H1 (cell line): ENCODE measurements around the gene CLMP. TPM values are rescaled to one million over a fixed set of nuclear protein-coding genes. Genes with fewer than 3 reads are reported as not detected.

ENCODE experiments used
- CTCF ChIA-PET: fragments of 300-600 bp; sonication (Branson Sonifier 250); formaldehyde crosslinking; loops from one replicate; lab custom pipeline; 2021; ENCODE audit not compliant: partially characterized antibody; lab: Charles Lee
- POLR2A ChIA-PET: fragments of 300-600 bp; sonication (Branson Sonifier 250); formaldehyde crosslinking; loops from one replicate; lab custom pipeline; 2021; ENCODE audit warnings: inconsistent platforms; ENCODE audit not compliant: partially characterized antibody; lab: Charles Lee
- DNase-seq, 2 experiments: peaks; one replicate each; pipeline versions ENCODE4 v3.0.0 to v3.0.0-alpha.2; 2010 to 2022; ENCODE audit warnings: low spot score in 2 of 2, low read depth in 1 of 2, mixed read lengths in 1 of 2
- FAIRE-seq: peaks from 2 replicates; lab custom pipeline; 2011; peaks lifted over from hg19 to GRCh38; lab: Jason Lieb, UNC
- H2AFZ ChIP-seq: 2 replicates; pipeline ENCODE4 v1.8.1; 2012; ENCODE audit warnings: low read length, inconsistent platforms
- H2AK5ac ChIP-seq: 2 replicates; pipeline ENCODE4 v1.6.1; 2013; ENCODE audit warnings: low read depth, low read length
- H2BK120ac ChIP-seq: replicated peaks from 2 replicates; pipeline ENCODE3; 2013; ENCODE audit warnings: low read depth, low read length, inconsistent platforms
- H2BK12ac ChIP-seq: 2 replicates; pipeline ENCODE4 v1.6.1; 2013; ENCODE audit warnings: low read depth, low read length
- H2BK15ac ChIP-seq: 2 replicates; pipeline ENCODE4 v1.6.1; 2013; ENCODE audit warnings: low read length
- H2BK20ac ChIP-seq: 2 replicates; pipeline ENCODE4 v1.6.1; 2013; ENCODE audit warnings: low read length
- H2BK5ac ChIP-seq: 2 replicates; pipeline ENCODE4 v1.6.1; 2013; ENCODE audit warnings: low read depth, low read length
- H3K14ac ChIP-seq: 2 replicates; pipeline ENCODE4 v1.6.1; 2013; ENCODE audit warnings: inconsistent platforms; ENCODE audit not compliant: insufficient read length
- H3K18ac ChIP-seq: 2 replicates; pipeline ENCODE4 v1.6.1; 2013; ENCODE audit warnings: low read length; ENCODE audit errors: extremely low read depth
- H3K23ac ChIP-seq: 2 replicates; pipeline ENCODE4 v1.6.1; 2013; ENCODE audit warnings: inconsistent platforms; ENCODE audit not compliant: insufficient read length
- H3K23me2 ChIP-seq: 2 replicates; pipeline ENCODE4 v1.6.1; 2013; ENCODE audit warnings: low read depth, low read length
- H3K27ac ChIP-seq: 2 replicates; pipeline ENCODE4 v1.6.1; 2011; ENCODE audit warnings: low read depth, low read length, inconsistent platforms
- H3K27me3 ChIP-seq, 4 experiments: replicated peaks in 1 of 4; 1 replicate in 1 of 4; 2 replicates in 3 of 4; pipeline versions ENCODE4 v1.6.1 to v1.8.1; 2011 to 2013; ENCODE audit warnings: low read length in 3 of 4, mild to moderate bottlenecking in 3 of 4, inconsistent platforms in 2 of 4, mixed read lengths in 2 of 4, moderate library complexity in 1 of 4; ENCODE audit not compliant: control insufficient read depth in 3 of 4, insufficient read depth in 3 of 4; ENCODE audit errors: extremely low read depth in 1 of 4
- H3K36me3 ChIP-seq, 4 experiments: 2 replicates each; pipeline versions ENCODE4 v1.6.1 to v1.8.1; 2011 to 2013; ENCODE audit warnings: mild to moderate bottlenecking in 4 of 4, low read length in 3 of 4, moderate library complexity in 2 of 4, control low read depth in 1 of 4, inconsistent platforms in 1 of 4; ENCODE audit not compliant: insufficient read depth in 4 of 4, control insufficient read depth in 2 of 4
- H3K4ac ChIP-seq: replicated peaks from 2 replicates; pipeline ENCODE3; 2013; ENCODE audit warnings: low read length, low read depth, mixed read lengths, inconsistent platforms; ENCODE audit not compliant: insufficient read length
- H3K4me1 ChIP-seq, 4 experiments: replicated peaks in 1 of 4; 1 replicate in 1 of 4; 2 replicates in 3 of 4; pipeline versions ENCODE4 v1.6.1 to v1.8.1; 2011 to 2013; ENCODE audit warnings: low read length in 3 of 4, inconsistent platforms in 2 of 4, mixed read lengths in 1 of 4; ENCODE audit not compliant: insufficient read depth in 4 of 4, control insufficient read depth in 3 of 4
- H3K4me2 ChIP-seq, 2 experiments: 2 replicates each; pipeline versions ENCODE4 v1.6.1 to v1.8.1; 2011 to 2013; ENCODE audit warnings: low read depth in 2 of 2, low read length in 2 of 2, control low read depth in 1 of 2, inconsistent platforms in 1 of 2, mild to moderate bottlenecking in 1 of 2; ENCODE audit not compliant: insufficient read depth in 1 of 2
- H3K4me3 ChIP-seq, 4 experiments: fragments of 200-600, 300-600 bp in 1 of 4; sonication (generic), shearing (Covaris generic), sonication (Bioruptor Twin) in 1 of 4; 2 replicates each; pipeline versions ENCODE4 v1.5.1 to v1.8.1; 2011 to 2016; ENCODE audit warnings: low read length in 4 of 4, low read depth in 3 of 4, control low read depth in 2 of 4, inconsistent platforms in 2 of 4, mild to moderate bottlenecking in 2 of 4, mixed read lengths in 1 of 4, moderate library complexity in 1 of 4; ENCODE audit not compliant: insufficient read depth in 2 of 4; ENCODE audit errors: extremely low read depth in 1 of 4
- H3K56ac ChIP-seq: replicated peaks from 2 replicates; pipeline ENCODE3; 2013; ENCODE audit warnings: low read depth, mild to moderate bottlenecking, mixed read lengths, low read length, inconsistent platforms; ENCODE audit not compliant: insufficient read length
- H3K79me1 ChIP-seq: 2 replicates; pipeline ENCODE4 v1.6.1; 2013; ENCODE audit warnings: low read depth, low read length, control low read depth
- H3K79me2 ChIP-seq, 2 experiments: 2 replicates each; pipeline versions ENCODE4 v1.6.1 to v1.8.1; 2012 to 2013; ENCODE audit warnings: low read length in 2 of 2, mild to moderate bottlenecking in 2 of 2, inconsistent platforms in 1 of 2; ENCODE audit not compliant: insufficient read depth in 2 of 2, control insufficient read depth in 1 of 2
- H3K9ac ChIP-seq, 4 experiments: replicated peaks in 1 of 4; 1 replicate in 1 of 4; 2 replicates in 3 of 4; pipeline versions ENCODE4 v1.6.1 to v1.8.1; 2011 to 2013; ENCODE audit warnings: low read depth in 3 of 4, low read length in 3 of 4, control low read depth in 2 of 4, mild to moderate bottlenecking in 2 of 4, moderate library complexity in 2 of 4, inconsistent platforms in 1 of 4; ENCODE audit errors: extremely low read depth in 1 of 4
- H3K9me3 ChIP-seq, 2 experiments: 2 replicates each; pipeline versions ENCODE4 v1.6.1 to v1.8.1; 2012 to 2013; ENCODE audit warnings: mild to moderate bottlenecking in 2 of 2, moderate library complexity in 2 of 2, control low read depth in 1 of 2, inconsistent platforms in 1 of 2, low read depth in 1 of 2, low read length in 1 of 2, mixed read lengths in 1 of 2; ENCODE audit not compliant: insufficient read depth in 2 of 2
- H4K20me1 ChIP-seq, 2 experiments: replicated peaks in 1 of 2; 2 replicates each; pipeline versions ENCODE3 to v1.8.1; 2011 to 2013; ENCODE audit warnings: inconsistent platforms in 2 of 2, low read length in 2 of 2, mild to moderate bottlenecking in 1 of 2; ENCODE audit not compliant: insufficient read depth in 2 of 2, control insufficient read depth in 1 of 2
- H4K5ac ChIP-seq: 2 replicates; pipeline ENCODE4 v1.6.1; 2013; ENCODE audit warnings: low read length, low read depth, mixed read lengths, inconsistent platforms; ENCODE audit not compliant: insufficient read length
- H4K8ac ChIP-seq: 2 replicates; pipeline ENCODE4 v1.8.0; 2013; ENCODE audit warnings: mild to moderate bottlenecking, moderate library complexity, low read length, inconsistent platforms; ENCODE audit not compliant: insufficient read depth; ENCODE audit errors: extremely low read depth
- H4K91ac ChIP-seq: replicated peaks from 2 replicates; pipeline ENCODE3; 2013; ENCODE audit warnings: low read length, mixed read lengths, inconsistent platforms; ENCODE audit not compliant: insufficient read length
- ATF3 ChIP-seq: IDR thresholded peaks from 2 replicates; pipeline ENCODE4 v1.6.1; 2011; ENCODE audit warnings: low read depth, mild to moderate bottlenecking, low read length; ENCODE audit not compliant: insufficient read depth
- BRCA1 ChIP-seq: IDR thresholded peaks from 2 replicates; pipeline ENCODE4 v1.6.1; 2012; ENCODE audit warnings: low read depth, low read length, improper control_type of control experiment
- EP300 ChIP-seq, 2 experiments: IDR thresholded peaks; 1 replicate in 1 of 2; 2 replicates in 1 of 2; pipeline ENCODE4 v1.6.1; 2011 to 2012; ENCODE audit warnings: low read depth in 2 of 2, low read length in 2 of 2, mild to moderate bottlenecking in 2 of 2, borderline replicate concordance in 1 of 2, inconsistent platforms in 1 of 2, moderate library complexity in 1 of 2
- HDAC6 ChIP-seq: IDR thresholded peaks from one replicate; pipeline ENCODE4 v1.7.1; 2012; ENCODE audit warnings: low read depth, mild to moderate bottlenecking, inconsistent platforms, low read length, moderate library complexity
- RBBP5 ChIP-seq: IDR thresholded peaks from 2 replicates; pipeline ENCODE4 v1.7.1; 2012; ENCODE audit warnings: low read depth, mild to moderate bottlenecking, inconsistent platforms, low read length, moderate library complexity, borderline replicate concordance
- SIRT6 ChIP-seq: IDR thresholded peaks from one replicate; pipeline ENCODE4 v1.7.1; 2012; ENCODE audit warnings: low read length, inconsistent platforms
- WGBS, 2 experiments: shearing (Covaris generic) in 1 of 2; methylation state at CpG; one replicate each; pipeline versions ENCODE4 v1.1.6 to v1.1.7; 2013 to 2015; ENCODE audit warnings: low lambda C conversion rate in 2 of 2, mixed read lengths in 2 of 2, inconsistent platforms in 1 of 2, low coverage in 1 of 2, missing lambda C conversion rate in 1 of 2; ENCODE audit not compliant: insufficient replicate concordance in 2 of 2, insufficient coverage in 1 of 2, insufficient read length in 1 of 2; ENCODE audit errors: extremely low coverage in 1 of 2, missing lambda C conversion rate in 1 of 2; 5-methylcytosine and 5-hydroxymethylcytosine counted together
- polyA plus RNA-seq, 7 experiments: library from polyadenylated mRNA; depleted of rRNA in 3 of 7; stranded (reverse) in 5 of 7; unstranded in 2 of 7; fragments of >200 nt in 5 of 7; fragments of 200-250 nt in 2 of 7; gene quantifications; 1 replicate in 5 of 7; 2 replicates in 1 of 7; 4 replicates in 1 of 7; pipeline versions ENCODE4 v1.2.1 to v1.2.3, GENCODE V29; 2011 to 2013; ENCODE audit warnings: missing spikeins in 2 of 7, mixed read lengths in 2 of 7
- total RNA-seq: library from RNA; stranded (reverse); fragmentation: NEBNext Ultra II Directional; extraction: Animal tissue kit (Norgen Biotek cat#: 25700); gene quantifications from 2 replicates; pipeline ENCODE4 v1.2.1, GENCODE V29; 2021

CLMP gene
- total and polyA plus RNA-seq, 2 of the 8 experiments (the other 6 are each of a cell fraction or from before 2014, with no cell fraction given) = 9.9 to 24.1 TPM

DNA sequence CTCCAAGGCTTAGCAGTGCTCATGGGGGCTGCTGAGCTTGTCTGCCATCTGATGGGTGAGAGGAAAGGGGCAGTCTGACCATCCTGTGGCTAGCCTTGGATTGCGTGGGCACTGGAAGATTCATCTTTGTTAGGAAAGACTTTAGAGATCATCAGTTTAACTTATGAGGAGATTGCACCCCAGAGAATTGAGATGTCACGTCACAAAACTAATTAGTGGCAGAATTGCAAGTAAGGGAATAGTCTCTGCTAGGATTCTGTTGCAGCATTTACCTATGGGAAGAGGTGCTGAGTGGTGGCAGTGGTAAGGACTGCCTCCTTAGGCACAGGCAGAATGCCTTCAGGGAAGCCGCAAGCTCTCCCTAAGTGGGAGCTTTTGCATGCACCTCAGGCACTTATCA is 90.4 kb downstream of the CLMP start:
- CTCF ChIA-PET = interaction anchor here (1.2 to 16.3 kb wide), 8 partner anchors 62 to 374 kb away, joined by 4 to 286 read pairs (median 7); no protein-coding TSS in a partner anchor
- POLR2A ChIA-PET = interaction anchor here (1.0 to 1.8 kb wide), 4 partner anchors 16 to 62 kb away, joined by 3 to 4 read pairs (median 3); partner anchors contain the start of gene HSPA8
- Histone ChIP-seq H2BK15ac (no peak overlapping the region), H2BK20ac (no peak overlapping the region), H3K9me3 (no peaks in the 10 kb centered on the region), H3K4me2 (no peak overlapping the region), H3K4me1 (peaks cover 0 to 5% (median 1%) of the 10 kb centered on the region in 4 experiments; a peak in 5 of 7 replicates), H3K23me2 (peaks cover 2% of the 10 kb centered on the region; the same call in 1 of the 2 replicates), H2BK12ac (no peak overlapping the region), H2AFZ (no peak overlapping the region), H3K27ac (no peak overlapping the region), H3K4me3 (no peak overlapping the region), H3K9ac (no peak overlapping the region), H3K79me2 (no peaks in the 10 kb centered on the region), H3K79me1 (no peaks in the 10 kb centered on the region), H2BK120ac (no peak overlapping the region), H3K18ac (no peak overlapping the region), H3K14ac (no peak overlapping the region), H3K27me3 (no peaks in the 10 kb centered on the region), H3K4ac (no peak overlapping the region), H3K23ac (no peak overlapping the region), H2AK5ac (no peak overlapping the region), H4K5ac (no peak overlapping the region), H4K8ac (no peak overlapping the region), H2BK5ac (no peak overlapping the region), H4K91ac (no peak overlapping the region), H4K20me1 (no peaks in the 10 kb centered on the region), H3K36me3 (no peaks in the 10 kb centered on the region), H3K56ac (no peak overlapping the region)
- FAIRE-seq (no peak), DNase-seq (no peak)
- TF ChIP-seq RBBP5 (no peak), BRCA1 (no peak), ATF3 (no peak), SIRT6 (no peak), EP300 (IDR thresholded peaks at IDR 0.05; ENCODE audit: borderline replicate concordance in 1 of 2, low read depth in 2 of 2, low read length in 2 of 2) (no peak), HDAC6 (no peak)
- WGBS, 2 experiments = 91% methylated on average over 3 of the region's 3 CpGs; no CpG with 5 or more reads in 1 of the 2 experiments
